Cerebellar nuclear complex (tissue), 1 donor: ENCODE data around the gene UNC13D.
"Not testable (repeated sequence)": the region's sequence is repeated elsewhere in the genome, so short reads cannot be mapped to it uniquely, and the experiment has no call there.

Experiments used
- DNase-seq, 2 experiments: peaks; one replicate each; lab custom pipeline; 2025; lab: John Stamatoyannopoulos, UW

UNC13D gene

DNA sequence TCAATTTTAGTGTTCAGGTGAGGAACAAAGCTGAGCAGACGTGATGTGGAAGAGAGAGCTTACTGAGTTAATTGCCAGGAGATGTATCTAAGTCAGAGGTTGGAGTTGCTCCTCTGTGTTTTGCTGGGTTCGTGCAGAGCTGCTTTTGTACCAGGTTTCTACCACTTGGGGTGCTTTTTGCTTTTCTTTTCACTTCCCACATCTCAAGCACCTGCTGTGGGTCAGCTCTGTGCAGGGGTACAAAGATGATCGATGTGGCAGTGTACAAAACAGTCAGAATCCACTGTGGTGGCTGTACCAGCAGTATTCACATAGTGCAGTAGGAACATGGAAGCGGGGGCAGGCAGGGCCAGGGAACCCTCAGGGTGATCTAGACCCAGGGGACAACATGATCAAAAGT lies 44.8 kb downstream of the UNC13D start:
- DNase-seq = no peak

DNA sequence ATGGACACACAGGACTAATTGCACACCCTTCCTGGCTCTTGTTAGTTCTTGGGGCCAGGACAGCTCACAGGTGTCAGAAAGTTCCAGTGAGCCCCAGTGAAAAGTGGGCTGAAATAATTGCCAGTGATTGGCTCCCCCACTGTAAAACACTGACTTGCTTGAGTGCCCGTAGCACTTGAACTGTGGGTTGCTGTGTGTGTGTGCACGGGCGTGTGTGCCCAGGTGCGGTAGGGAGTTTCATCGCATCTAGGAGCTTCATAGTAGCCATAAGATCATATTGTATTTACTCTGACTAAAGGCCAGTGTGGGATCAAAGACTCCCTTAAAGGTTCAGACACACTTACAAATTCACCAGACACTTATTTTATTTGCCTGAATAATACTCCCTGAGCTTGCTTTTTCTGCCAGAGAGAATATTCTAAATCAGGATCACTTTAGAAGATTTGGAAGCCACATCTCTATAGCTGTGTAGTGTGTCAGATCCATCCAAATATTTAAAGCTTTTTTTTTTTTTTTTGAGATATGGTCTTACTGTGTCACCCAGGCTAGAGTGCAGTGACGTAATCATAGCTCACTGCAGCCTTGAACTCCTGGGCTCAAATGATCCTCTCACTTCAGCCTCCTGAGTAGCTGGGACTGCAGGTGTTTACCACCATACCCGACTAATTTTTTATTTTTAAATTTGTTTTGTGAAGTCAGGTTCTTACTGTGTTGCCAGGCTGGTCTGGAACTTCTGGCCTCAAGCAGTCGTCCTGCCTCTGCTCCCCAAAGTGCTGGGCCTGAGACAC lies 48.2 kb downstream of the UNC13D start:
- DNase-seq = no peak

GRCh38 chr17:75793460-75793859 lies 50.7 kb downstream of the UNC13D start:
- no peak for DNase-seq

DNA sequence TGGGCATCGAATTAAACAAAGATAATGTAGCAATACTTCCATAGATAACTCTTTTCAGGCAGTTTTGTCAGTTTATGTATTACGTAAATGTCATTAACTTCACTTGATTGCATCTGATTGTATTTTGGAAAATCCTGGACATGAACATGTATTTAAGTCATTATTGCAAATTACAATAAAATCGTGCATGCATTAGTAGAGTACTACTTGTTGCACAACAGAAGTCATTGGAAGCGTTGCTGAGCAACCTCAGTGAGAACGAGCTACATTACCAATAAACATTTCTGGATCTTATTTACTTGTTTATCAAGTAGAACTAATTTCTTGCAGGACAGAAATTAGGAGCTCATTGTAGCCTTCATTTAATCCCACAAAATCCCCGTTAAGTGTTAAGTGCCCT lies 53.0 kb downstream of the UNC13D start:
- no peak for DNase-seq

DNA sequence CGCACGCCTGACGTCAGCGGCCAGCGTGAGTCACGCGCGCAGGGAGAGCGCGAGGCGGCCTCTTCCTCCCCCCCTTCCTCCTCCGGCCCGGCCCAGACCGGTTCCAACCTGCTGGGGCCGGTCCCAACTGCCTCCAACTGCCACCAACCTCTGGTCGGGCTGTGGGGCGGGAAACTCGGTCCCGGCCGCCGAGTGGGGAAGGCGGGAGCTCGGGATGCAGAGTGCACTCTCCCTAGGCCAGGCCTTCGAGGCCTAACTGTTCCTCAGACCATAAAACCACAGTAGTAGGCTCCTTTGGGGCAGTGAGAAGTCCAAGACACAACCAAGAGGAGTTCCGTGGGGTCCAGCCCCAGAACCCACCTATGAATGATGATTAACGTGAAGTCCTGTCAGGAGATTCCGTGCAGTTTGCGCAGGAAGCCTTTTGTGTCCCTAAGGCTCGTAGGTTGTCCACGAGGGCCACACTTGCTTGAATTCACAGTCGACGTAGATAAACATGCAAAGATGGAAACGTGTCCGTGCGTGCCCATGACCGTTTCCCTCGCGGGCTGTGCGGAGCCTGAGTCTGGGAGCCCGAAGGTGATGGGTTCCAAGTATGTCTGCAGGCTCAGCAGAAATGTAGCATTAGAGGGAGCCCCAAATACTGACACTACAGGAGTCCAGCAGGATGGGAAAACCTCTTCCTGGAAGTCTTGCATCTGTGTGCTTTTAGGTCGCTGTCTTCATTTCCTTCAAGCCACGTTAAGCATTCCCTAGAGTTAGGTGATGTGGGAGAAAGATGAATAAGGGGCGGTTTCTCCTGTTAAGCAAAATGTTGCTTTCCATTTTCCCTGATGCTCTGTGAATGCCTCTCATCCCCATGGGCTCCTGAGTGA lies 59.0 kb downstream of the UNC13D start:
- DNase-seq = no peak

GRCh38 chr17:75784473-75785015 lies 59.7 kb downstream of the UNC13D start, which contains the start of gene UNK:
Gene UNK (plus strand): TSS chr17:75784806. CDS start chr17:75784881, 75 bp downstream.
- DNase-seq = peak; percentile 88 to 94

DNA sequence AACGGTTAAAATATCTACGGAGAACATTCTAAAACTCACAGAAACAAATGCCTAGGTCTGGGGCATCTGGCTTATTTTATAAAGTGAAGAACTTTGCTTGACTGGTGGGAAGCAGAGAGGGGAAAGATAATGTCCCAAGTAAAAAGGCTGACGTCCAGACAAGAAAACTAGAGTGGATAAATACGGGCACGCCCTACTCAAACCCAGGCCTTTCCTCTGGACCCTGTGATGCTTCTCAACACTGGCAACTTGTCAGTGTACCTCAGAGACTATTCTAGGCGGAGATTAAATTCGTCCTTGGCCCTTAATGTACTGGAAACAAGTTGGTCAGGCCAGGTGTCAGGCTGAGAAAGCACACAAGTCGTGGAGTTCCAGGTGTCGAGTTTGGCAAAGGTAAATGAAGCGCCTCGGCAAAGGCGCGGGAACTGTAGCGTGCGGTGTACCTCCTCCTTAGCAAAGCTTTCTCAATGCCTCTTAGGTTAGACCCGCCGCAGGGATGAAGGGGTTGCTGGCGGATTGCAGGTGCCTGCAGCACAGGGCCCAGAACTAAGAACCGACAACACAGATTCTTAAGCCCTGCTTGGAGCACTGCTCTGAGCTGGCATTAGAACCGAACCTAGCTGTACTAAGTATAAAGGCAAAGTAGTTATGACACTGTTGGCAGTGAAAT lies 60.3 kb downstream of the UNC13D start:
- no peak for DNase-seq

DNA sequence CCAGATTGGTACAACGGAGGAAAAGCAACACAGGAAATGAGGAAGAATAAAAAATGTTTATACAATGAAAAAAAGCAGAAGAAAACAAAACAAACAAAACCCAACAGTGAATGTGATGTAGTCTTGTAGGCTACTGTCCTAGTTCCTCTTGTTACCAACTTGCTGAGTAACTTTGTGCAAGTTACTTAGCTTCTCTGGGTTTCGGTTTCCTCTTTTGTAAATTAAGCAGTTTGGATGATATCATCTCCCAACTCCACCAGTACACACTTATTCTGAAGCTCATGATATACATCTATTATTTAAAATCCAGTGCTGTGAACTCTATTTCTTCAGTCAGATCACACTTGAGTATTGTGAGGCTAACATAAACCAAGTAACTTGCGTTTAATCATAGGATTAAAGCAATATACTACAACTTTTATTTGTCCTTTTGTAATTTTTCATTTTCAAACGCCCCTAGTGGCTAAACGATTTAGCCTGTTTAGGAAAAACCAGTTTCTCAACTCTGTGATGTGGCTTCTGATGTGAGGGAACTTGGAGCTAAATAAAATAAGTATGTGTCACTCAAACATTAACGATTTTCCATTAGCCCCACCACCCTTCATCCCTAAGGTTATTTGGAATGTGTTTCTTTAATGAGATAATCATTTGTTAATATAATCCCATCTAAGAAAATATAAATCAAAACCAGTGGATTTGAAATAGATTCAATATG lies 61.0 kb downstream of the UNC13D start:
- DNase-seq = no peak

DNA sequence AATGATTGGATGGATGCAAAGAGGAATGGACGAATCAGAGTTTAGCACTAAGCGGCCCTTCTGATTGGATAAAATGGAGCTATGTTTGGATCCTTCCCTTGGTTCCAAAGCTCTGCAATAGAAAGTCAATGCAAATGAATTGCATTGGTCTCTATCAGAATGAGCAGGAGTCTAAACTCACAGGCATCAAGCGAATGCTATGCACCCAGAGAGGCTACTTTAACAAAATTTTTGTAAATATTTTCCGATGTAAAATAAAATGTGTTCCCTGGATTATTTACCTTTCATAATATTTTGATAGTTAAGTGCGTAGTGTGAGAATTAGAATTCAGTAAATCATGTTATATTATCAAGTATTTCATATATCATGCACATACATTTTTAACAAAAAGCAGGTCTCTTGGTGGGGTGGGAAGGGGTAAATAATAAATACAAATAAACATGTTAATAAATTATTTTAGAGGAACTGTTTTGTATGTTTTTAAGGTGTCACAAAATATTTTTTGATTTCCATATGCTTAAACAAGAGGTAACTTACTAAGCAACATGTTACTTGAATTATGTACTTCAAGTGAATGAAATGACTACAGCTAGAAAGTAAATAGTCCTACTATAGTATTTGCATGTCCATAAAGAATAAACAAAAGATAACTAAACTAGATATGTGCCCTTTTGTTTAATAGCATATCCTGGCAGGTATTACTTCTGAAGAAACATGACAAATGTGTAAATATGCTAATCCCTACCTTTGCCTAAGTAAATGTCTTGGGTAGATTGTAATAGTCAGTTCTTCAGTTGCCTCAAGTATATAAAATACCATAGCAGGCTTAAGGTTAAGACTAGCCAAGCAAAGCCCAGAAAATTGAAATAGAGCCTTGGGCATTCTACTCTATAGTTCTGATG lies 64.0 kb downstream of the UNC13D start:
- no peak for DNase-seq

- DNase-seq = peak; percentile 93 to 98
These were observed 64.8 kb downstream of the UNC13D start for GRCh38 chr17:75779250-75779986.

DNA sequence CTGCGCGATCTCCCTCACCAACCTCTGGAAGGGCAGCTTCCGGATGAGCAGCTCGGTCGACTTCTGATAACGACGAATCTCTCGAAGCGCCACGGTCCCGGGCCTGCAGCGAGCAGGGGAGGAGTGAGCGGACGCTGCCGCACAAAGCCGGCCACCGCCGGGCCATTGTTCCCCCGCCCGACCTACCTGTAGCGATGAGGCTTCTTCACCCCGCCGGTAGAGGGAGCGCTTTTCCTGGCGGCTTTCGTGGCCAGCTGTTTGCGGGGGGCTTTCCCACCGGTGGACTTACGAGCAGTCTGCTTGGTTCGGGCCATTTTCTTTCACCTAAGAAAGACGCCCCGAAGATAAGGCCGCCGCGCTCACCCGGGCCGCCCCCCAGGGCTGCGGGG lies 65.3 kb downstream of the UNC13D start:
- no peak for DNase-seq

DNA sequence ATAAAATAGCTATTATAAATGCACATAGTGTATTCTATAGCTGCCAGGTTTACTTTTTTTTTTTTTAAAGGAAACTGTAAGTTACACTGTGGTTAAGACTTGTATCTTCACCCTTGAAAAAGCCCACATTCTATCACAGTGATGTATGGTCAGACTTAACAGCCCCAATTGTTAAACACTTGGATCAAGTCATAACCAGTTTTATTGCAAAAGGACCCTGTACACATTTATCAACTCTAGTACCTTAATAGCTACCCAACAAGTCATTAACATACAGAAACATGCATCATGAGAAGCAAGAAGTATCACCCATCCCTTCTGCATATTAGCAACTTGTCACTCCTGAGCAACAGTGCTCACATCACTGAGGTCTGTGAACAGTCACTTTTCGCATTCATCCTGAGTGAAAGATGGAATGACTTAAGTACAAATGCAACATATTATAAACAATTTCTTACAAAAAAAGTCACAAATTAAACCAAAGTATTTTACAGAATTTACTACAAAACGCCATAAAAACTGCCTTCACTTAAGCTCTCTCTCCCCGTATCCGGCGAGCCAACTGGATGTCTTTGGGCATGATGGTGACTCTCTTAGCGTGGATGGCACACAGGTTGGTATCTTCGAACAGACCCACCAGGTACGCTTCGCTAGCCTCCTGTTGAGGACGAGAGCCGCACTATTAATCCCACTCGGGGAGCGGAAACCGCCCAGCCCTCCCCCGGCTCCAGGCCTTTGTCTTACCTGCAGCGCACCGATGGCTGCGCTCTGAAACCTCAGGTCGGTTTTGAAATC lies 65.9 kb downstream of the UNC13D start:
- not testable (repeated sequence) for DNase-seq

- no peak for DNase-seq
These were observed 66.8 kb downstream of the UNC13D start for GRCh38 chr17:75777296-75777922.
